ENCODE results near the gene KRTAP1-1.
"Not testable (repeated sequence)": the region's sequence is repeated elsewhere in the genome, so short reads cannot be mapped to it uniquely, and the experiment has no call there.

KRTAP1-1 gene

GRCh38 chr17:41009936-41010335 is 31.3 kb downstream of the KRTAP1-1 start:
- DNase-seq = no peak

GRCh38 chr17:41009301-41009760 is 31.9 kb downstream of the KRTAP1-1 start:
- DNase-seq = no peak

GRCh38 chr17:41008811-41009210 is 32.4 kb downstream of the KRTAP1-1 start, which contains the start of gene KRTAP3-1:
Gene KRTAP3-1 (minus strand): TSS chr17:41009128. CDS start chr17:41009074, 54 bp downstream.
- no peak for DNase-seq

- DNase-seq = no peak
Measured at GRCh38 chr17:41004397-41004796, 36.9 kb downstream of the KRTAP1-1 start.

- no peak for DNase-seq
Measured at GRCh38 chr17:41003926-41004325, 37.3 kb downstream of the KRTAP1-1 start.

- no peak for DNase-seq
Measured at GRCh38 chr17:41002814-41003213, 38.4 kb downstream of the KRTAP1-1 start.

GRCh38 chr17:41001795-41002194 is 39.5 kb downstream of the KRTAP1-1 start:
- no peak for DNase-seq

GRCh38 chr17:40999563-40999962 is 41.7 kb downstream of the KRTAP1-1 start, which contains the start of gene KRTAP3-2:
Gene KRTAP3-2 (minus strand): TSS chr17:40999906. CDS start chr17:40999853, 53 bp downstream.
- not testable (repeated sequence) for DNase-seq

GRCh38 chr17:40997361-40997760 is 43.9 kb downstream of the KRTAP1-1 start:
- no peak for DNase-seq

GRCh38 chr17:40996829-40997228 is 44.4 kb downstream of the KRTAP1-1 start:
- no peak for DNase-seq

GRCh38 chr17:40995116-40995515 is 46.1 kb downstream of the KRTAP1-1 start:
- no peak for DNase-seq

GRCh38 chr17:40993839-40994238 is 47.4 kb downstream of the KRTAP1-1 start, which contains the start of gene KRTAP3-3:
Gene KRTAP3-3 (minus strand): TSS chr17:40994164. CDS start chr17:40994097, 67 bp downstream.
- DNase-seq = no peak

GRCh38 chr17:40993084-40993483 is 48.2 kb downstream of the KRTAP1-1 start:
- no peak for DNase-seq

GRCh38 chr17:40992666-40993065 is 48.6 kb downstream of the KRTAP1-1 start:
- DNase-seq = no peak
